T-helper 1 cell (primary cell): ENCODE measurements around the gene CACNA2D1.

Experiments
- DNase-seq, 5 donors: peaks; one replicate each; pipeline ENCODE4 v3.0.0-alpha.2; 2012 to 2020

The CACNA2D1 gene

DNA sequence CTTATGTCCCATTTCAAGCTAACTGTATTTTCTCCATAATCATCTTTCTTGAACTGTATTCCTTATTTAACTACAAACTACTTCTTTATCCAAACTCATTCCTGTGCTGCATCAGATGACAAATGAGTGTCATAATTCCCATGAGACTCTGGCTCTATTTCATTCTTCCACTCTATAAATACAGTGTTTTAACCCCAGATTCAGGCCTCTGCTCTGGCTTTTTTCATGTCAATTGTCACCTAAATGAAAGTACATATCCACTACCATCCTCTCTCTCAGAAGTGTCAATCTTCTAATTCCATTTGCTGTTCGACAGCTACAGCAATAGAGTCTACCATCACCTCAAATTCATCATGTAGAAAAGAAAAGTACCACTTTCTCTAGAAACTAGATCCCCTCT is 172.7 kb downstream of the CACNA2D1 start:
- no peak for DNase-seq

DNA sequence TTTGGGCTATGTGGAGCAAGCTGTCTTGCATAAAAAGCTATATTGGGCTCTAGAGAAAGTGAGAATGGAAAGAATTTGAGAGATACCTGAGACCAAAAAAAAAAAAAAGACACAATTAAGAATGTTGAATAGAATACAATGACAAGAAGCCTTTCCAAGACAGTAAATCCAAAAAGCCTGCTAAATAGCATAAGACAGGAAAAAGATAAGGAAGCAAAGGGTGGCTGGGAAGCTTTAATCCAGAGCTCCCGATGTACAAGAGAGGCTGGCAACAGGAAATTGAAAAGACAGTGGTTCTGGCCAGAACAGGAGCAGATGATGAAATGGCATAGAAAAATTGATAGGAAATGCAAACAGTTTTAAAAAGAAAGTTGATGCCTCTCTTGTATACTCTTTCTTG is 174.9 kb downstream of the CACNA2D1 start:
- no peak for DNase-seq

- DNase-seq = no peak
These were observed 177.5 kb downstream of the CACNA2D1 start for GRCh38 chr7:82266081-82266480.

DNA sequence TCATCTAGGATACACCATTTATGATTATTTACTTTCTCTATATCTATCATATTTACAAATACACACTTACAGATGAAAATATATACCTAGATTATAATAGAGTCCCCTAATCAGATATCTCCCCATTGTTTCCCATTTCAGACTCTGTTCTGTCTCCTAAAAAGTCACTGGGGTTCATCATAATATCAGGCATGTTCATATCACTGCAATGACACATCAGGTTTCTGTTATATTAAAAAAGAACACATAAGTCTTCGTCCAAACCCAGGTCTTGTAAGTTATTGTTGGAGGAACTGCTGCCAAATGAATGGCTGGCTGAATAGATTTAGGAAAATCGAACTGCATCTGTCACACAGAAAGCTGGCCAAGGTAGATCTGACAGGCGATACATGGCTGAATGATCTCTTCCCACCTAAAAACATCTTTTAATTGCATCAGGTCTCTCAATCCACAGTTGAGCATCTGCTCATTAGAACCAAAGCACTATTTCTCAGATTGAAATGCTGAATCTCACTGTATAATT is 178.7 kb downstream of the CACNA2D1 start:
- no peak for DNase-seq

- DNase-seq = no peak
These were observed 179.4 kb downstream of the CACNA2D1 start for GRCh38 chr7:82263920-82264782.

DNA sequence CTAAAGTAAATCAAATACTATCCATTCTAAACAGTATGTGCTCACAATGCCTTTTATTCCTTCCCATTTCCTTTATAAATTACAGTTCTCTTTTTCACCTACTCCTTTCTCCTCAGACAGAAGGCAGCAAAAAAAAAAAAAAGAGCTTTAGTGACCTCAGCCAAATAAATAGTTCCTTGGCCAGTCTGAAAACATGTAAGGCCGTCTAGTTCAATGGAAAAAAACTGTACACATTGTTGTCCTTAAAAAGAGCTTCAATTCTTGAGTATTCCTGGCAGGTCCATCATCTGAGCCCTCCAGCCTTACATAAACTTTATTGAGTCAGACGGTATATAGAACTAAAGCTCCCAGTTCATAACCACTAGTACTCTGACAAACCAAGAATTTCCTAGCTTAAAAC is 185.4 kb downstream of the CACNA2D1 start:
- no peak for DNase-seq

DNA sequence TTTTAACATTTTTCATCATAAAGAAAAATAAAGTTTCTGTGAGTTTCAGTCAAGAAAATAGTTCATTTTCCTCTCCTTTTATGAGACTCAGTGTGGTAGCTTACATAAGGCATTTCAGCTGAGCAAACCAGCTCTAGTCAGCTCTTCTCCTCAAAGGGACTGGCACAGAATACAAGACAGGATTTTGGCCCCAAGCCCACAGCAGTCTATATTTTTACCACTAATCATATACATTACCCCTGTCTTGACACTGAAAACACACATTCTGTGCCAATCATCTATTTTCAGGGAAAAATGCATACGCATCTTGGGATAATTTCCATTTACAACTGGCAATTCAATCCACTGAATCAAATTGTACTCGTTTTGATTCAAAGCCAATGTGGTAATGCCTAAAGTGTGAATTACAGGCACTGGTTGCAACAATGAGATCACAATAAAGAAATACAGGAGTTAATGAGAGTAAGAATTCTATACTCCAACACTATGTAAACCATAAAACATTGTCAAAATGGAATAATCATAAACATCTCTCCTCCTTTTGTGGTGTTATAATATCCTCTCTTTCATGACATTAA is 186.4 kb downstream of the CACNA2D1 start:
- no peak for DNase-seq

GRCh38 chr7:82255706-82256105 is 187.9 kb downstream of the CACNA2D1 start:
- no peak for DNase-seq

DNA sequence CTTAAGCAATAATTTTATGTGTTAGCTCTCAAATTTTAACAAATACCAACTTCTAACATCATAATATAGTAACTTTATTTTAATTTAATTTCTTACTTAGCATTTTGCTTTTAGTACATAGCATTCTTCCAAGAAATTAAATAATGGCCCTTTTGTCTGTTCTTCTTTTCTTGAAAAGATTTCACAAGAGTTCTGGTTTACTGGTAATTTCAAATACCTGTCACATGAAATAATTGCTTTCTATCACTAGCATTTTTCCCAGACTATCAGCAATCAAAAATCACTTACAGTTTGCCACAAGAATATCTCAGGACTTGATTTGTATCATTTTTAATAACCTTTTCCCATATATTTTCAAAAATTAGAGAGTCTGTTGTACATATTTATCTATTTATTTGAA is 193.0 kb downstream of the CACNA2D1 start:
- DNase-seq = no peak

DNA sequence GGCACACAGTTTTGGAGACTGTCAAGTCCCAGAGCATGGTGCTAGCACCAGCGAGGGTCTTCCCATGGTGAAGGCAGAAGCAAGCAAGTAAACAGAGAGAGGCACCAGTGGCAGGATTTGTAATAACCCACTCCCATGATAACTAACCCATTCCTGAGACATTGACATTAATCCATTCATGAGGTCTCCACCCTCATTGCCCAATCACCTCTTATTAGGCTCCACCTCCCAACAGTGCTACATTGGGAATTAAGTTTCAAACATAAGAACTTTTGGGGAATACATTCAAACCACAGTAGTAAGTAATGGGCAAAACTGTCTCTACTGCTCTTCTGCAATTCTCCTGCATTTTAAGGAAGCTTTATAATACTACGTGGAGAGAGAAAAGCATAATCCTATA is 193.6 kb downstream of the CACNA2D1 start:
- no peak for DNase-seq

GRCh38 chr7:82247814-82248433 is 195.7 kb downstream of the CACNA2D1 start:
- DNase-seq = no peak

DNA sequence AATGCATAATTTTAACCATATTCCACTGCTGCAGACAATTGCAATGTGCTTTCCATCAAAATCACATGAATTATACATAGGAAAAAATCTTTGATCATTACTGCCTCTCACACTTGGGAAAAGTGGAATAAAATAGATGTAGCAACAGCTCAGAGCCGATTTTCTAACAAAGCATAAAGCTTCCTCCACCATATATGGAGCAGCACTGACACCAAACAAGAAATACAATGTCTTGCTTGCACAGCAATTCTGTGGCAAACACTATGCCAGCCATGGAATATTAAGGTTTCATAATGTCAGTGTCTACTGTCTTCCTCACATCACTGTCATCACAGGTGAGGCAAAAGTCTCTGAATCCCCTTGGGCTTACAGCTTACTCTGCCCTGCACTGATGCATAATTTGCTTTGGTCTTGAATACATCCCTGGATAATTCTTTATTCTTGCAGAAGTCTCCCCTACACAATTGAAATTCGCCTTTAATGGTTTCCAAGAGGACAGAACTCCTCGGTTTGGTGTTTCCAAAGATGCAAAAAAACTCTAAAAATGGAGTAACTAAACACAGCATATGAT is 198.5 kb downstream of the CACNA2D1 start:
- DNase-seq = no peak

GRCh38 chr7:82241356-82241755 is 202.2 kb downstream of the CACNA2D1 start:
- DNase-seq = no peak

- DNase-seq = no peak
These were observed 207.9 kb downstream of the CACNA2D1 start for GRCh38 chr7:82235713-82236112.

- no peak for DNase-seq
These were observed 209.0 kb downstream of the CACNA2D1 start for GRCh38 chr7:82234457-82235049.

- DNase-seq = no peak
These were observed 212.6 kb downstream of the CACNA2D1 start for GRCh38 chr7:82230811-82231581.

- DNase-seq = no peak
These were observed 214.4 kb downstream of the CACNA2D1 start for GRCh38 chr7:82229164-82229563.

DNA sequence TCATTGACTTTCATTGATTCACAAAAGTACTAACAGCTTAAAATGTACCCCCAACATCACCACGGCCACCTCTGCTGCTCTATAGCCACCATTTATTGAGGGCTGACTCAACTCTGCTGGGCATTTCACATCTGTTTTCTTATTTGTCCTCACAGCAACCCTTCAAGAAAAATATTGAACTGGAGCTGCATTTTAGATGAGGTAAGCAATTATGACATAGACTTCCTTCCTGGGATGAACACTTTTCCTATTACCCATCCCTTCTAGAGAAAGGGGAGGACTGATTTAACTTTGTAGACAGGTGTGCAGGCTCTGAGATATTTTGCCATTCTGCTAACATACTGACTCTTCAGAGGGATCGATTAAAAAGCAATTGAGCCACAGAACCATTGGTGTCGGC is 217.4 kb downstream of the CACNA2D1 start:
- DNase-seq = no peak

DNA sequence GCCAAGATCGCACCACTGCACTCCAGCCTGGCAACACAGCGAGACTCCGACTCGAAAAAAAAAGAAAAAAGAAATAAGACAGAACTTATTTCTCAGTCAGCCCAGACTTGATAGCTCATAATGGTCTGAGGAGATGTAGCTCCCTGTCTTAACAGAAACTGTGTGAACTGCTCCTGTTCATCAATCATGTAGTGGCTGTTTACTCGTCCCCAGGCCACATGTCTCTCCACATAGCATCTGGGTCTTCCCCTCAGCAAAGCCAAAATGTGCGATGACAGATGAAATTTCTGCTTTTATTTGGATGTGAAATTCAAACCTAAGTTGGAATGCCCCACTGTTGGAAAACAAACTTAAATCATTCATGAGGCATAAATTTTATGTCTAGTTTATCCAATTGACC is 219.0 kb downstream of the CACNA2D1 start:
- no peak for DNase-seq

- no peak for DNase-seq
These were observed 220.0 kb downstream of the CACNA2D1 start for GRCh38 chr7:82223580-82223979.

DNA sequence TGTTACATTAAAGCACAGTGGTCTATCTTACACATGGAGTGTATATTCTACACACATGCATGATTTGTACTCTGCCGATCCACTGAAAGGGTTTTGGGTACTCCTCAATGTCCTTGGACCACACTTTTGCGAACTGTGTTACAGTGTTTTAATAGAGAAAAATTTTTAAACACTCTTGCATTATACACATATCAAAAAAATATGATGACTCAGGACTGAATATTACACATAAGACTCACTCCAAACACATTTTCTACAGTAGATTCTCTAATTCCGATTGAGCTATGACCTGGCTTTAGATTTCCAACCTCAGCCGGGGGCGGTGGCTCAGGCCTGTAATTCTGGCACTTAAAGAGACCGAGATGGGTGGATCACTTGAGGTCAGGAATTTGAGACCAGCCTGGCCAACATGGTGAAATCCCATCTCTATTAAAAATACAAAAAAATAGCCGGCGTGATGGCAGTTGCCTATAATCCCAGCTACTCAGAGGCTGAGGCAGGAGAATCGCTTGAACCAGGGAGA is 222.4 kb downstream of the CACNA2D1 start:
- no peak for DNase-seq

GRCh38 chr7:82212466-82212865 is 231.1 kb downstream of the CACNA2D1 start:
- DNase-seq = no peak
